HG02588 (cell line): ENCODE data around the gene CHURC1.

Experiments used
- ATAC-seq: cut with Tn5 transposase; IDR thresholded peaks from one replicate; pipeline ENCODE4 v1.9.1; 2021; ENCODE audit warnings: mild to moderate bottlenecking, moderate library complexity; ENCODE audit not compliant: unreplicated experiment

Gene CHURC1

GRCh38 chr14:64937821-64938193 is 23.6 kb downstream of the CHURC1 start:
- ATAC-seq = no peak

- ATAC-seq = no peak
Observed at GRCh38 chr14:64938972-64939816, 24.9 kb downstream of the CHURC1 start.

DNA sequence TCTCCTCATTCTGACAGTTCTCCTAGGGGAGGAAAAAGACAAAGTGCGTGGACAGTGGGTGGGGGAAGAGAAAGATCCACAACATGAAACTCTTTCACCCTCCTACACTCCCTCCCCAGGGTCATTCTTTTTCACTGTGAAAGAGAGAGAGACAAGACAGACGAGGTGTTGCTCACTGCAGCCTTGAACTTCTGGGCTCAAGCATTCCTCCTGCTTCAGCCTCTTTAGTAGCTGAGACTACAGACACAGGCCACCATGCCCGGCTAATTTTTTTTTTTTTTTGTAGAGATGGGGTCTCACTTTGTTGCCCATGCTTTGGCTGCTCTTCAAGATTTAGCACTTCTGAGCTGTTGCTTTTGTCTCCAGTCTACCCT is 25.5 kb downstream of the CHURC1 start:
- no peak for ATAC-seq

GRCh38 chr14:64940336-64940910 is 26.2 kb downstream of the CHURC1 start:
- no peak for ATAC-seq

DNA sequence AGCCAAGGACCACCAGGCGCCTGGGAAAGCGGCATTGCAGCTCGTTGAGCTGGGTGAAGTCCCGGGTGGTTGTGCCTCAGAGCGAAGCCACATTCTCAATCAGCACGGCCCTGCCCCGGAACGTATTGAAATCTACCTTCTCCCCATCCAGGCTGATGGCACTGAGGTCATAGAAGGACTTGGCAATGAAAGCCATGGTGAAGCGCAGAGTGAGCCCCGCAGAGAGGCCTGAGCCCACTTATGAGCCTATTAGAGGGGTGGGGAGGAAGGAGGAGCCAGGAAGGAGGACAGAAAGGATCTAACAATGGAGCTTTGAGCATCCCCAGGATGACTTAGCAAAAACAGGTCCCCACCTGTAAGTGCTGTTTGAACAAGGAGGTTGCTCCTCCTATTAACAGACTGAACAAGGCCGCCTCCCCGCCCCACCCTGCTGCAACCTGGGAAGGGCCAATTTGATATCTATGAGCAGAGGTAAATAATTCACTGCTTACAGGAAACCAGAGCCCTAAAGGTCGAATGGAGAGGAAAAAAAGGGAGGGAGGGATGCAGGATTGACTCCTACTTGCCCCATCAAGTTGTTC is 28.4 kb downstream of the CHURC1 start, which contains the start of gene GPX2:
TSS of gene GPX2 (minus strand) at position 215 of the 581 bp plus-strand sequence. CDS start at position 196, 19 bp downstream.
- ATAC-seq = no peak

GRCh38 chr14:64943556-64943955 is 29.3 kb downstream of the CHURC1 start:
- ATAC-seq = no peak

GRCh38 chr14:64944041-64944440 is 29.8 kb downstream of the CHURC1 start:
- no peak for ATAC-seq

- ATAC-seq = no peak
Observed at GRCh38 chr14:64944861-64945260, 30.6 kb downstream of the CHURC1 start.

- ATAC-seq = no peak
Observed at GRCh38 chr14:64945431-64946178, 31.4 kb downstream of the CHURC1 start.

- no peak for ATAC-seq
Observed at GRCh38 chr14:64946310-64947045, 32.2 kb downstream of the CHURC1 start.

DNA sequence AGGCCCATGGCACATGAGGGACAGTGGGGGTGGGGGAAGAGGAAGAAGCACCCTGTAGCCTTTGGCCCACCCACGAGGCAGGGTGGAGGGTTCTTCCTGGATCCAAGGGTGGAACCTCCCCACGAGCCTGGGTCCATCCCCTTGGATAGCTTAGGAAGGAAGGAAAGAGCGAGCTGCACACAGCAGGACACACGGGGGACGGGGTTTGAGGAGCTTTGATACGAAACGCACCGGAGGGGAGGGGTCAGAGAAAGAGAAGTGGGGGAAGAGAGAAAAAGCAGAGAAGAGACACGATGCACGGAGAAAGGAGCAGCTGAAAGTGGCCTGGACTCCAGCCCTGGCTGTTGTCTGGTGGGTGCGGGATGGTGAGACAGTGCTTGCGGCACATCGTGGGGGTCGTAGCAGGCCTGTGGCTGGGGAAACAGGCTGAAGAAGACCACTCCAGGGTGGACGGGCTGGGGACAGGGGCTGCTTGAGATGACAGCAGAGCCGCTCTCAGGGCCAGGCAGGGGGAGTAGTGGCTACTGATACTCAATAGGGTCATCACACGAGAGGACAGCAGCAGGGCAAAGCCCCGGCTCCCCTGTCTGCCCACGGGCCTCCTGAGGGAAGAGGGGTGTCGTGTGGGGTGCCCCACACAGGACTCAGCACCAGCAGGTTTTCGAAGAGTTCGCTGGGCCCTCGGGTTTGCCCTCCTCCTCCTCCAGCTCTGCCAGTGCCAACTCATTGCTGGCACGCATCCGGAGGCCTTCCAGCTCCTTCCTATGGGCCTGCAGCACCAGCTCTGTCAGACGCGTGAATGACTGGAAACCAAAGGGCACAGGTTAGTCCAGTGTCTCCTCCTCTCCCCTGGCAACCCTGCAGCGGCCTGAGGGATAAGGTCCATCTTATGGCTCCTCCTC is 33.7 kb downstream of the CHURC1 start:
- no peak for ATAC-seq

DNA sequence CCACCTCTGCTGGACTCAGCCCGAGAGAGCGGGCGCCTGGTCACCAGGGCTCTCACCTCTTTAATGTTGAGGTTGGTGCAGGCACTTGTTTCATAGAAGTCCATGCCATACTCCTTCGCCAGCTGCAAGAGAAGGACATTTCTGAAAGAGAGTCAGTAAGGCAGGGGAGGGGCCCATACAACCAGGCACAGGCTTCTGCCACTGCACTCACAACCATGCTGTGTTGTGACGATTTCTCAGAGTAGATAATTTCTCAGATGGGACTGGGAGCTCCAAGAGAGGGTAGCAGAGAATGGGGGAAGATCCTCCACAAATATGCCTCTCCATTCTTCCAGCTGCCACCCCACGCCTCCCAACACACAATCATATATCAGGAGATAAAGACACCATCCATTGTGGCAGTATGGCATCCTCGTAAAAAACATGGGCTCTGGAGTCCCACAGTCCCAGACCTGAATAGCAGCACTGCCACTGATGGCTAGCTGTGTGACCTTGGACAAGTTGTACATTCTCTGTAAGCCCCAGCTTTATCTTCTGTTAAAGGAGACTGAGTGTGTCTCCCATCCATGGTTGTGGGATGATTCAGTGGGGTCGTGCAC is 34.5 kb downstream of the CHURC1 start:
- no peak for ATAC-seq

GRCh38 chr14:64950889-64951288 is 36.6 kb downstream of the CHURC1 start:
- ATAC-seq = no peak

- no peak for ATAC-seq
Observed at GRCh38 chr14:64951291-64951690, 37.0 kb downstream of the CHURC1 start.

GRCh38 chr14:64951724-64952123 is 37.5 kb downstream of the CHURC1 start:
- no peak for ATAC-seq

DNA sequence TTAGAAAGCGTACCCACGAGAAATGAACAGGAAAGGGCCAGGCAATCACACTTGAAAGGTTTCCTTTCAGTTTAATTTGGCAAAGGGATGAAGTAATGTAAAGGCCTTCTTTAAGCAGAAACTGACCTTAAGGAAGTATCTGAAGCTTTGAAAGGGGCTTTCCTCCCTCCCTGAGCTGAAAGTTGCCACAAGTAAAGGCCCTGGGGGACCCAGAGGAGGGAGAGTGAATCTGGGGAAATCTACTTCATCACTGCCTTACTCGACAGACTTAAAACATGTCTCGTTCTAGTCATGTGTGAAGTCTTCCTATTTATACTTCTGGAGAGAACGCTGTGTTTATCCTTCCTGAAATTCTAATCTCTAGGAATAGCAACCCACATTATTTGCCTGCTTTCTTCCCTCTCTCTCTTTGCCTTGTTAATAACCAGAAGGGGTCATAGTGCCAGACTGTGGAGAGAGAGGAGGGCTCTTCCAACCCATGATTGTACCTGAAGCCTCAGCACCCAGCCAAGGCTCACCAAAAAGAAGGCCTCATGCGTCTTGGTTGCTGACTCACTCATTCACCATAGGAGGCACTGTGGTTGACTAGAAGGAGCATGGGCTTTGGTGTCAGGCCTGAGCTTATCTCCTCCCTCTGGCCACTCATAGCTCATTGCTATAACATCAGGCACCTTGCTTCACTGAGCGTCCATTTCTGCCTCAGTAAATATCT is 38.5 kb downstream of the CHURC1 start:
- peak; percentile 59 for ATAC-seq

DNA sequence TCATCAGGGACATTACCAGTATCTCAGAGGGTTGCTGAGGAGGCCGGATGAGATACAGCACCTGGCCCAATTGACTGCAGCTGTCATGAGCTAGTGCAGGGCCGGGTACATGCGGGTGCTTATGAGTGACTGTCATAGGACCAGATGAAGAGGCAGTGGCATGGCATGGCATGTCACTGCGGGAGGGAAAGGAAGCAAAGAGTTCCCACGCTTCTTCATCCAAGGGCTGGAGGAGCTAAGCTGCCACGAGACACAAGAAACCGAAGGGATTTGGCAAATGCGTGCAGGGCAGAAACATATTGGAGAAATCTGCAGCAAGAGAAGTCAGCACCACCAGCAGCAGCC is 39.0 kb downstream of the CHURC1 start:
- ATAC-seq = no peak

- no peak for ATAC-seq
Observed at GRCh38 chr14:64953661-64954060, 39.4 kb downstream of the CHURC1 start.
